ENCODE data around the gene RAN. TPM values are rescaled to one million over a fixed set of nuclear protein-coding genes. Genes with fewer than 3 reads are reported as not detected.

Gene RAN
- total and polyA plus RNA-seq, 9 of the 15 experiments (the other 6 are each of a cell fraction or from before 2014, with no cell fraction given) = 1,687 to 3,820 (median 2,300) TPM

DNA sequence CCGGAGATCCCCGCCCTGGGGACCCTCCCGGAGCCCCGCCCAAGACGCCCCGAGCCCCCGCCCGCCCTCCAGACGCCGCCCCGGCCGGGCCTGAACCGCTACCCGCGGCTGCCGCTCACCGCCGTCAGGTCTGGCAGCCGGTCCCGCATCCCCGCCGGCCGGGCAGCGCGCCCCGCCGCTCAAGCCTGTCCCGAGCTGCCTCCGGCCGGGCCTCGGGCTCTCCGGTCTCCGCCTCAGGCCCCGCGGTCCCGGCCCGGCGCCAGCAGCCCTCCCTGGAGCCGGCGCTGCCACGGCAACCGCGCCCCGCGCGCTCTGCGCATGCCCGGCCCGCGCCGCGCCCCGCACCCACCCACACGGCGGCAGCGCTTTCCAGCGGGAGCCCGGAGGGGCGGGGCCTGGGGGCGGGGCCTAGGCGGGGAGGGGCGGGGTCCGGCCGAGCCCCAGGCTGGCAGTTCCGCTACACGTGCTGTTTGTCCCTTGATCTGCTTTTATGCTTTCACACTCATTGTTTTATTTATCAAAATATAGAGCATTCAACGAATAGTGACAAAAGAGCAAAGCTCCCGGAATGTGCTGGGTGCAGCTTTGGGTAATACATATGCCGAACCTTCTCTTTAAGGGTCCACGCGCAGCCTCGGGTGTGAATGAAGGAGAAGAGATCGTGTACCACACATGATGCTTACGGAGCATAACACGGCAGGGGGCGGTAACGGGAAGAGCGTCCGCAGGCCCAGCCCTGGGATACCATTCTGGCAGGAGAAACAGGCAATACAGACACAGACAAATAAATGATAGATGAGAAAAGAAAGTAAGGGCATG lies 32.7 kb upstream of the RAN start, which contains the start of gene STX2 (continued):
- TF ChIP-seq MGA (IDR thresholded peaks at IDR 0.05) = peak; percentile 98
- TF ChIP-seq CCNT2 (IDR thresholded peaks at IDR 0.05; ENCODE audit: borderline replicate concordance, extremely low read depth, insufficient read length, low read depth, low read length) = peak; percentile 24
- TF ChIP-seq FOXJ2 (tag; IDR thresholded peaks at IDR 0.05) = no peak
- TF ChIP-seq, protein P1, sequence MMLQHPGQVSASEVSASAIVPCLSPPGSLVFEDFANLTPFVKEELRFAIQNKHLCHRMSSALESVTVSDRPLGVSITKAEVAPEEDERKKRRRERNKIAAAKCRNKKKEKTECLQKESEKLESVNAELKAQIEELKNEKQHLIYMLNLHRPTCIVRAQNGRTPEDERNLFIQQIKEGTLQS (IDR thresholded peaks at IDR 0.05) = no peak
- TF ChIP-seq, protein P1 (CRISPR knock-in tag; conservative IDR thresholded peaks at IDR 0.05) = peak; percentile 59; the same call in 1 of the 2 replicates
- peak; percentile 65 for TF ChIP-seq BRD9 (IDR thresholded peaks at IDR 0.05; ENCODE audit: low read depth, partially characterized antibody)
- 0 out of 2 replicates have a peak, but pooled peaks have one; percentile 35 for TF ChIP-seq SIN3B (IDR thresholded peaks at IDR 0.05; ENCODE audit: low read depth)
- no peak for TF ChIP-seq ZNF785 (CRISPR knock-in tag; IDR thresholded peaks at IDR 0.05)
- TF ChIP-seq ARID1B (IDR thresholded peaks at IDR 0.05) = peak; percentile 33; the same call in 1 of the 2 replicates
- peak; percentile 70; the same call in 1 of the 2 replicates for TF ChIP-seq ATF7 (IDR thresholded peaks at IDR 0.05)
- TF ChIP-seq MYNN (IDR thresholded peaks at IDR 0.05) = no peak
- TF ChIP-seq MYNN (CRISPR knock-in tag; IDR thresholded peaks at IDR 0.05) = no peak
- TF ChIP-seq TCF7 (IDR thresholded peaks at IDR 0.05; ENCODE audit: borderline replicate concordance) = 0 out of 2 replicates have a peak, but pooled peaks have one; percentile 8
- 0 out of 2 replicates have a peak, but pooled peaks have one; percentile 43 for TF ChIP-seq ZNF197 (CRISPR knock-in tag; IDR thresholded peaks at IDR 0.05; ENCODE audit: low read depth)

Measured in K562 (cell line).